Heart left ventricle (tissue), 16 donors: Measurements from ENCODE around the gene STK38. TPM values are rescaled to one million over a fixed set of nuclear protein-coding genes. Genes with fewer than 3 reads are reported as not detected.

ENCODE experiments used
- ATAC-seq, 4 donors: fragments of 200-7000 bp; cut with Tn5 transposase; one replicate each; pipeline ENCODE4 v1.9.1; 2020 to 2022; ENCODE audit warnings: moderate library complexity in 4 of 4, mild to moderate bottlenecking in 3 of 4, moderate number of reproducible peaks in 1 of 4
- DNase-seq, 5 donors: peaks; one replicate each; pipeline ENCODE4 v3.0.0-alpha.2; 2020
- H3K27ac ChIP-seq, 12 donors: fragments of 200-600 bp; sonication (generic) in 4 of 12; one replicate each; pipeline versions ENCODE4 v1.5.0 to v1.8.0; 2016 to 2022; ENCODE audit warnings: mild to moderate bottlenecking in 2 of 12
- H3K27me3 ChIP-seq, 9 donors: fragments of 200-600 bp; sonication (generic) in 2 of 9; one replicate each; pipeline versions ENCODE4 v1.5.1 to v1.8.0; 2016 to 2022; ENCODE audit warnings: mild to moderate bottlenecking in 3 of 9
- H3K36me3 ChIP-seq, 9 donors: fragments of 200-600 bp; sonication (generic) in 2 of 9; one replicate each; pipeline versions ENCODE4 v1.5.0 to v1.8.0; 2018 to 2022; ENCODE audit warnings: mild to moderate bottlenecking in 2 of 9
- H3K4me1 ChIP-seq, 12 donors: fragments of 200-600 bp; sonication (generic) in 4 of 12; one replicate each; pipeline versions ENCODE4 v1.5.0 to v1.8.0; 2016 to 2022; ENCODE audit warnings: mild to moderate bottlenecking in 3 of 12
- H3K4me3 ChIP-seq, 12 donors: fragments of 200-600 bp; sonication (generic) in 4 of 12; one replicate each; pipeline versions ENCODE4 v1.5.0 to v1.8.0; 2017 to 2022; ENCODE audit warnings: mild to moderate bottlenecking in 9 of 12, moderate library complexity in 4 of 12
- H3K9me3 ChIP-seq, 12 donors: fragments of 200-600 bp; sonication (generic) in 4 of 12; one replicate each; pipeline versions ENCODE4 v1.5.0 to v1.8.0; 2016 to 2022; ENCODE audit warnings: mild to moderate bottlenecking in 1 of 12
- CTCF ChIP-seq, 12 donors: fragments of 200-600 bp; sonication (generic) in 4 of 12; IDR thresholded peaks; one replicate each; pipeline versions ENCODE4 v1.5.0 to v1.8.0; 2018 to 2022; ENCODE audit warnings: antibody characterized with exemption in 12 of 12, mild to moderate bottlenecking in 5 of 12
- POLR2A ChIP-seq, 2 donors: fragments of 450-650 bp; IDR thresholded peaks; one replicate each; pipeline ENCODE4 v1.6.1; 2017; ENCODE audit warnings: antibody characterized with exemption in 2 of 2, mild to moderate bottlenecking in 2 of 2, moderate library complexity in 2 of 2
- WGBS, 4 donors: extraction: QIAGEN DNeasy Blood & Tissue Kit in 2 of 4; methylation state at CpG; one replicate each; pipeline versions ENCODE4 v1.1.5 to v1.1.7; 2013 to 2018; 5-methylcytosine and 5-hydroxymethylcytosine counted together
- intact Hi-C, 10 donors: fragments of 100-400 bp; cut with DNase I; formaldehyde crosslinking; loops; one replicate each; pipeline versions ENCODE4 v1.11.1 to v1.14.2; 2022
- polyA plus RNA-seq, 2 donors: library from polyadenylated mRNA; stranded (reverse); fragments of 200-250 nt; gene quantifications; one replicate each; pipeline ENCODE4 v1.2.3, GENCODE V29; 2013
- total RNA-seq, 9 donors: library from RNA; depleted of rRNA in 2 of 9; stranded (reverse); fragments of >200 nt in 2 of 9; fragmentation: NEBNext Ultra II Directional in 3 of 9; extraction: Animal tissue kit (Norgen Biotek cat#: 25700) in 3 of 9; gene quantifications; one replicate each; pipeline versions ENCODE4 v1.1.0 to v1.2.4, GENCODE V29; 2016 to 2023
- donor health status: ischemic (EF 13 %, LVEDD 7.1; RV severe dilation, severe dysfunction).
- donor health status: healthy with polysubstance abuse.
- donor health status: DM: no; HTN: yes; CAD: no.
- donor health status: DM: no; HTN: no; CAD: no.
- donor health status: ischemic (EF 25% LVEDD 6.9; RV normal size, moderate dysfunction).
- donor health status: ischemic (EF 25% LVEDD 5.7; RV mildly dilated, moderate dysfunction).
- donor health status: healthy.
- donor health status: DM: yes; HTN: yes; CAD: no.
- donor health status: ischemic (EF 35%, LVEDD 5.7; RV mildly dilated, moderate dysfunction).
- donor health status: nonischemic (EF 11% LVEDD 7.7; RV severe dilation, severe dysfunction).
- donor health status: DM: yes; HTN: yes; CAD: no.
- donor health status: PGD.
- donor health status: ischemic (EF 29% LVEDD 5.4; RV normal size, mild dysfunction).
- donor health status: nonischemic (EF 23%, LVEDD 6.1; RV moderate dilation, normal function).

STK38 gene
- total and polyA plus RNA-seq, 11 donors, result 14.3 to 32.8 (median 21.2) TPM

DNA sequence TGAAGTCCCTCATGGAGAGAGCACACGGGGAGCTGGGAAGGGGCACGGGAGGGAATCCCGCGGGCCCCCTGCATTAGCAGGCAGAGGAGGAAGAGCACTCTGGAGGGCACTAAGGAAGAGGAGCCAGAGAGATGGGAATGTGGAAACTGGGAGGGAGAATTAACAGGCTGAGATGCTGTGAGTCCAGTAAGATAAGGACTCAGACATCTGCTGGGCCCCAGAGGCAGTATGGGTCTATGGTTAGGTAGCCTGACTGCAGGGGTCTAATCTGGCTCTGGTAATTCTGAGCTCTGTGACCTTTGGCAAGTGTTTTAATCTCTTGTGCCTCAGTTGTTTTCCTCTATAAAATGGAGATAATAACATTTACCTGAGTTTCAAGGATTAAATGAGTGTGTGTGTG lies 31.2 kb upstream of the STK38 start:
- no peak for DNase-seq
- H3K4me1 ChIP-seq, result peaks cover 0 to 20% (median 6%) of the 10 kb centered on the region in 12 donors
- intact Hi-C loops, result no loop called here
- H3K9me3 ChIP-seq, result peaks cover 0 to 5% (median 0%) of the 10 kb centered on the region in 12 donors
- TF ChIP-seq CTCF (IDR thresholded peaks at IDR 0.05) (no peak), POLR2A (IDR thresholded peaks at IDR 0.05) (no peak)
- 92 to 95% (median 92%) methylated on average over 4 of the region's 4 CpGs for WGBS, 4 donors
- no peak for ATAC-seq
- no peak overlapping the region for H3K4me3 ChIP-seq
- H3K27ac ChIP-seq, result peak overlapping the region in 1 of 12 donors; percentile 83
- H3K36me3 ChIP-seq, result no peaks in the 10 kb centered on the region
- no peaks in the 10 kb centered on the region for H3K27me3 ChIP-seq

GRCh38 chr6:36578030-36578429 lies 30.8 kb upstream of the STK38 start:
- H3K9me3 ChIP-seq, result peaks cover 0 to 5% (median 0%) of the 10 kb centered on the region in 12 donors
- H3K4me1 ChIP-seq, result peaks cover 0 to 20% (median 6%) of the 10 kb centered on the region in 12 donors
- H3K36me3 ChIP-seq, result no peaks in the 10 kb centered on the region
- DNase-seq, result no peak
- H3K27me3 ChIP-seq, result no peaks in the 10 kb centered on the region
- ATAC-seq, result no peak
- no peak for TF ChIP-seq POLR2A (IDR thresholded peaks at IDR 0.05)
- no peak for TF ChIP-seq CTCF (IDR thresholded peaks at IDR 0.05)
- H3K27ac ChIP-seq, result peak overlapping the region in 1 of 12 donors; percentile 83
- WGBS, 4 donors, result 94 to 97% (median 96%) methylated on average over 5 of the region's 5 CpGs
- intact Hi-C loops, result no loop called here
- no peak overlapping the region for H3K4me3 ChIP-seq

DNA sequence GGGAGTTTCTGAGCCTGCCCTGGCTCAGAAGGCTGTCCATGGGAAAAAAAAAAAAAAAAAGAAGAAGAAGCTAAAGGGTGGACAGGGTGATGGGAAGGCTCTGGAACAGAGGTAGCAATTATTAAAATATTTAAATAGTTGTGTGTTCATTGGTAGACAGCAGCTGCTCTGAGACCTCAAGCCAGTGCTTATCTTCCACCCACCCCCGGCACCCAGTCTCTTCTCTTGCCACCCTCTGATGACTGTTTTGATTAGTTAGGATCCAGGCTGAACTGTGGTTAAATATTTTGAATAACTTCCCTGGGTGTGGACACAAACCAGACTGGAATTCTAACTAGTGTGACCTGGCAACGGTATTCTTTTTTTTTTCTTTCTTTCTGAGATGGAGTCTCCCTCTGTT lies 30.0 kb upstream of the STK38 start:
- Histone ChIP-seq H3K27ac (peak overlapping the region in 1 of 12 donors; percentile 83), H3K9me3 (peaks cover 0 to 5% (median 0%) of the 10 kb centered on the region in 12 donors), H3K27me3 (no peaks in the 10 kb centered on the region), H3K4me1 (peaks cover 0 to 20% (median 6%) of the 10 kb centered on the region in 12 donors), H3K36me3 (no peaks in the 10 kb centered on the region), H3K4me3 (no peak overlapping the region)
- TF ChIP-seq POLR2A (IDR thresholded peaks at IDR 0.05) (no peak), CTCF (IDR thresholded peaks at IDR 0.05) (no peak)
- intact Hi-C loops, result no loop called here
- DNase-seq (no peak), ATAC-seq (no peak)
- 24 to 38% (median 34%) methylated on average over 2 of the region's 2 CpGs for WGBS, 4 donors

- ATAC-seq (no peak), DNase-seq (no peak)
- WGBS, 4 donors, result 91 to 100% (median 93%) methylated on average over 7 of the region's 7 CpGs
- intact Hi-C loops, result no loop called here
- no peaks in the 10 kb centered on the region for H3K27me3 ChIP-seq
- H3K9me3 ChIP-seq, result peaks cover 0 to 5% (median 0%) of the 10 kb centered on the region in 12 donors
- peaks cover 0 to 20% (median 6%) of the 10 kb centered on the region in 12 donors for H3K4me1 ChIP-seq
- no peak overlapping the region for H3K4me3 ChIP-seq
- H3K27ac ChIP-seq, result no peak overlapping the region
- TF ChIP-seq POLR2A (IDR thresholded peaks at IDR 0.05) (no peak), CTCF (IDR thresholded peaks at IDR 0.05) (no peak)
- no peaks in the 10 kb centered on the region for H3K36me3 ChIP-seq
Measured at GRCh38 chr6:36576578-36576977, 29.3 kb upstream of the STK38 start.
